ENCODE results near the gene RNASE8.

Gene RNASE8

GRCh38 chr14:21053184-21054122 lies 4.2 kb upstream of the RNASE8 start:
- no peak for DNase-seq (ENCODE audit: low read depth)

- no peak for DNase-seq (ENCODE audit: low read depth)
These were observed 3.4 kb upstream of the RNASE8 start for GRCh38 chr14:21054123-21054767.

- no peak for DNase-seq (ENCODE audit: low read depth)
These were observed 2.9 kb upstream of the RNASE8 start for GRCh38 chr14:21054768-21055145.

- DNase-seq (ENCODE audit: low read depth): no peak
These were observed 2.0 kb upstream of the RNASE8 start for GRCh38 chr14:21055432-21056117.

GRCh38 chr14:21056520-21057163 lies 980 bp upstream of the RNASE8 start:
- DNase-seq (ENCODE audit: low read depth): no peak

GRCh38 chr14:21058903-21059302 lies 1.3 kb downstream of the RNASE8 start:
- no peak for DNase-seq (ENCODE audit: low read depth)

- DNase-seq (ENCODE audit: low read depth): no peak
These were observed 2.4 kb downstream of the RNASE8 start for GRCh38 chr14:21059842-21060613.

- DNase-seq (ENCODE audit: low read depth): no peak
These were observed 3.2 kb downstream of the RNASE8 start for GRCh38 chr14:21060614-21061346.

- no peak for DNase-seq (ENCODE audit: low read depth)
These were observed 3.7 kb downstream of the RNASE8 start for GRCh38 chr14:21061347-21061668.

- DNase-seq (ENCODE audit: low read depth): peak; percentile 87
These were observed 5.9 kb downstream of the RNASE8 start for GRCh38 chr14:21063479-21063878.

GRCh38 chr14:21066882-21067502 lies 9.4 kb downstream of the RNASE8 start:
- DNase-seq (ENCODE audit: low read depth): no peak

GRCh38 chr14:21068521-21069387 lies 11.1 kb downstream of the RNASE8 start:
- DNase-seq (ENCODE audit: low read depth): peak; percentile 39

GRCh38 chr14:21069388-21070082 lies 11.9 kb downstream of the RNASE8 start:
- DNase-seq (ENCODE audit: low read depth): no peak

- DNase-seq (ENCODE audit: low read depth): no peak
These were observed 12.5 kb downstream of the RNASE8 start, which contains the start of gene ARHGEF40 for GRCh38 chr14:21070083-21070609. TSS of gene ARHGEF40 (plus strand) at chr14:21070304. CDS start at chr14:21070397, 93 bp downstream.

GRCh38 chr14:21070610-21071224 lies 13.1 kb downstream of the RNASE8 start:
- peak; percentile 41 for DNase-seq (ENCODE audit: low read depth)

- DNase-seq (ENCODE audit: low read depth): peak; percentile 92
These were observed 13.8 kb downstream of the RNASE8 start for GRCh38 chr14:21071225-21072030.

- DNase-seq (ENCODE audit: low read depth): peak; percentile 61
These were observed 14.4 kb downstream of the RNASE8 start for GRCh38 chr14:21072031-21072473.
